ENCODE measurements around the gene GREB1.

DNA sequence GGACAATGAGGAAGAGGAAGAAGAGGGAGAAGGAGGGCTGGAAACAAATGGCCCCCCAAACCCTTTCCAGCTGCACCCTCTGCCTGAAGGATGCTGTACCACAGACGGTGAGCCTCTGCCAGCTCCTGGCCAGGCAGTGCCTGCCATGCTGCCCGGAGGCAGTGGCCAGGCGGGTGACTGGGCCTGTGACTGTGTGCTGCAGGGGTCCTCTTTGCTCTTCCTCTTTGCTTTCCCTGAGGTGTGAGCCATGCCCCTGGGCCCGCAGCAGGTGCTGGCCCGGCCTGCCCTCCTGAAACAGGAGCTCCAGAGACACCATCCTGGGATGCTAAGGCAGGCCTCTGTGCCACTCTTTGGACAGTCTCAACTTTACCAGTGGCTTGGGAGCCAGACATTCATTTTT, 28.6 kb downstream of the GREB1 start:
- no peak for TF ChIP-seq FOXM1 (IDR thresholded peaks at IDR 0.05; ENCODE audit: borderline replicate concordance)
- TF ChIP-seq NFRKB (IDR thresholded peaks at IDR 0.05) = no peak
- no peak for TF ChIP-seq SP1 (IDR thresholded peaks at IDR 0.05)

All from HEK293T (cell line).